NCI-H2107 treated with DMSO at 0.1 percent for 48 hours (cell line): ENCODE results near the gene NCEH1.
"Not testable (repeated sequence)": the region's sequence is repeated elsewhere in the genome, so short reads cannot be mapped to it uniquely, and the experiment has no call there.

Source experiments
- DNase-seq: peaks from one replicate; lab custom pipeline; 2025; ENCODE audit not compliant: unreplicated experiment; lab: John Stamatoyannopoulos, UW

Gene NCEH1

DNA sequence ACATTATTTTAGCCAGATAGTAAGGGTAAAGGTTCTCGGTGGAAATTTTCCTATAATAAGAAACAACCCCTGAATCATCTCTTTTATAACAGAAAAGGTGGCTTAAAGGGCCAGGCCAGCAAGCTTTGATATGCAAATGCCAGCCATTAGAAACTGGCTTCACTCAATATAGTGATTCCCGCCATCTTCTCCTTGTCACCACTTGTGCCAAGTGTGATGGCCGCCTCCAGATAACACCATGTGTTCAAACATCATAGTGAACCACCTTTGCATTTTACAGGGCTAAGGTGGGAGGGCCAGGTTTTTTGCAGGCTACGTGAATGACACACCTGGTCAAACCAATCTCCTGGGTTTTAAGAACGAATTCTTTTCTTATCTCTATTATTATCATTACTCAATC lies 31.3 kb downstream of the NCEH1 start:
- no peak for DNase-seq

DNA sequence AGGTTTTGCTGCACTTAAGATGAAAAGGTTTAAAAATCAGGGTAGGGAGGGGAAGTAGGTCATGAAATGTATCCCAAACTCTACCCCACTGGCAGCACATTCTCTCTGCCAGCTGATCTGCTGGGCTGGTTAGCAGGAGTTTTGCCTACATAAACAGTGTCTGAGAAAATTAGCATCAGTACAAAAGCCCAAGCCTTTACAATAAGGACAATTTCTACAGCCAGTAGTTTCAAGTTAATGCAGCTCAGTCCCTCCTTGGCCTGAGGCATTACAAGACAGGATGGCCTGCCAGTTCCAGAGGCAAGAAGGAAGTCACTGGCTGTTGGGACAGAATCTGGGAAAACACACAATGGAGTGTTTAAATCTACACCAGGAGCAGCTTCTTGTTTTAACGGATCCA lies 32.8 kb downstream of the NCEH1 start:
- DNase-seq = no peak

DNA sequence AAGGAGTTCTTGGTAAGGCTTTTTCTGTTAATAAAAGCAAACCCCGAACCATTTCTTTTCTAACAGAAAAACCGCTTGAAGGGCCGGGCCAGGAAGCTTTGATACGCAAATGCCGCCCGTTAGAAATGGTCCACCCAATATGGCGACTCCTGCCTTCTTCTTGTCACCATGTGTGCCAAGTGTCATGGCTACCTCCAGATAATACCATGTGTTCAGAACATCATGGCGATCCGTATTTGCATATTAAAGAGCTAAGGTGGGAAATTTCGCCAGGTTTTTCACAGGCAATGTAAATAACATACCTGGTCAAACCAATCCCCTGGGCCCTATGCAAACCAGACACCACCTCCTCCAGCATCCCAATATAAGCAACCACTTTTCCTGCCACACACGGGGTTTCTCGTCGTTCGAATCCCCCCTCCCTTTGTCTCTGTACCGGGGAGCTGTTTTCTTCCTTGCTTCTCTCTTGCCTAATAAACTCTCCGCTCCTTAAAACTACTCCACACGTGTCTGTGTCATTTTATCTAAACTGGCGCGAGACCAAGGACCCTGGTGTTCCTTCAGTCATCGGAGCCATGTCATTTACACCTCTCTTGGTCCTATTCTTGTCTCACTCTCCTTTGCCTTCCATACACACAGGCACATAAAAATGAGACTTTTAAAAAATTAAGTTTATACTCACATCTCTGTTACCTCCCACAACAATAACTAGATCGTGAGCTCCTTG lies 34.5 kb downstream of the NCEH1 start:
- no peak for DNase-seq

GRCh38 chr3:172675441-172676193 lies 35.2 kb downstream of the NCEH1 start:
- DNase-seq = peak; percentile 45

DNA sequence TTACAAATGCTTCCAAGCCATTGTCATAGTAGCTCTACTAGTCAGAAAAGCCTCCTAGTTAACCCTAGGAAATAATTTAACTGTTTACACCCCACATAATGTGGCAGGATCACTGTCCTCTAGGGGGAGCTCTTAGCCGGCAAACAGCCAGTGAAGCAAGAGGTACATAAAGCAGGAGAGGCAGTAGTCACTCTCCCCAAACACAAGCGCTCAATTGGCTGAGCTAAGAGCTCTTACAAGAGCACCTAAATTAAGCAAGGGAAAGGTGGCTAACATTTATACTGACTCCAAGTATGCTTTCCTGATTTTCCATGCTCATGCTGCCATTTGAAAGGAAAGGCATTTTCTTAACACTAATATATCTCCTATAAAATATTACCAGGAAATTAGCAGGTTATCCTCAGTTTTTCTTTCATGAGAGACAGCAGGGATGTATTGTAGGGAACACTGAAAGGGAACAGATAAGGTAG lies 37.6 kb downstream of the NCEH1 start:
- peak; percentile 79 for DNase-seq

DNA sequence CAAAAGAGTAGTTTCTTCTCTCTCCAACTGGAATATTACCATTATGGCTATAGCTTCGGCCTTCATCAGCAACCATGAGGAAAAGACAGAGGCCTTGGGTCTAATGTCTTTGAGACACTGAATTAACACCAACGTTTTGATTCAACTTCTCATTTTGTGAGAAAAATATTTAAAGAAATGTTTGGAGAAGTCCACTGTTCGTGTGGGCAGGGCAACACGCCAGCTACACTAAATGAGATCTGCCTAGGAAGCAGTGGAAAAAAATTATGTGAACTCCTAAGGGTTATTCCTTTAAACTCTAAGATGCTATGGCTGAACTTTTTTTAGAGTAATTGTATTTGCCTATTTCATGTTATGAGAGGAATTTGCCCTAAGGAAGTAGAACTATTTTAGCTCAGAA lies 41.8 kb downstream of the NCEH1 start:
- DNase-seq = no peak

DNA sequence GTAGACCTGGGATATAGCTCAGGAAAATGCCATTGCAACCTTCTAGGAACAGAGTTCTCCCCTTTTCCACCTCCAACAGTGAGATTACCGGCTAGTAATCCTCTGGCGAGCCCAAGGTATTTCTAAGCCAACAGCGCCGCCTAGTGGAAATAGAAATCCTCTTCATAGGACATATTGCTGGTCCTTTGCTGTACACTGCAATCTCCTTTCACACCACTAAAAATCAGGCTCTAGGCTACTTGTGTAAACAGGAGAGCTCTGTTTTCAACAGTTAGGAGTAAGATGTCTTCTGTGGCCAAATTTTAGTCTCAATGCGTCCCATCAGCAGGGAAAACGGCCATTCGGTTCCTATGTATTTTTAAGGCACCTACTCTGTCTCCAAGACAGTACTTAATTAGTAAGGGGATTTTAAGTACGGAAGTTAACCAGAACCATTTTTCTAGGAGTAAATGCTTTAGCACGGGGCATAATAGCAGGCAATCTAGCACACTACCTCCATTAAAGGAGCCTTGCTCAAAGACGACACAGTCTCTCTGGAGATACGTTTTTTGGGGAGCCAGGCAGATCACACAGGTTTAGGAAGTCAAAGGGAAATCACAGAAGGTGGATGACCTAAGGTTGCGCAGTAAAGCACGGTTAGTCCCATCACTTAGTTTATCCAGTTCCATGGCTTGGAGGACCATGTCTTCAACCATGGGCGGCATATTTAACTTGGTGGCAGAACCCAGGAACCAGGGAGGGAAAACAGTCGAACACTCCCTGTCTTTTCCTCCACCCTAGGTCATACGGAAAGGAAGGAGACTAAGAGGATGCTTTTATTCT lies 43.8 kb downstream of the NCEH1 start:
- peak; percentile 96 for DNase-seq

GRCh38 chr3:172666181-172666872 lies 44.5 kb downstream of the NCEH1 start:
- no peak for DNase-seq

DNA sequence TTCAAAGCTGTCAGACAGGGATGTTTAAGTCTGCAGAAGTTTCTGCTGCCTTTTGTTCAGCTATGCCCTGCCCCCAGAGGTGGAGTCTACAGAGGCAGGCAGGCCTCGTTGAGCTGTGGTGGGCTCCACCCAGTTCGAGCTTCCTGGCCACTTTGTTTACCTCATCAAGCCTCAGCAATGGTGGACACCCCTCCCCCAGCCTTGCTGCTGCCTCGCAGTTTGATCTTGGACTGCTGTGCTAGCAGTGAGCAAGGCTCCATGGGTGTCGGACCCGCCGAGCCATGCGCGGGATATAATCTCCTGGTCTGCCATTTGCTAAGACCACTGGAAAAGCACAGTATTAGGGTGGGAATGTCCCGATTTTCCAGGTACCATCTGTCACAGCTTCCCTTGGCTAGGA lies 45.4 kb downstream of the NCEH1 start:
- DNase-seq = not testable (repeated sequence)

DNA sequence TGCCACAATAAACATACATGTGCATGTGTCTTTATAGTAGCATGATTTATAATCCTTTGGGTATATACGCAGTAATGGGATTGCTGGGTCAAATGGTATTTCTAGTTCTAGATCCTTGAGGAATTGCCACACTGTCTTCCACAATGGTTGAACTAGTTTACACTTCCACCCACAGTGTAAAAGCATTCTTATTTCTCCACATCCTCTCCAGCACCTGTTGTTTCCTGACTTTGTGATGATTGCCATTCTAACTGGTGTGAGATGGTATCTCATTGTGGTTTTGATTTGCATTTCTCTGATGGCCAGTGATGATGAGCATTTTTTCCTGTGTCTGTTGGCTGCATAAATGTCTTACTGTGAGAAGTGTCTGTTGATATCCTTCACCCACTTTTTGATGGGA lies 50.4 kb downstream of the NCEH1 start:
- DNase-seq = not testable (repeated sequence)

GRCh38 chr3:172659246-172660002 lies 51.4 kb downstream of the NCEH1 start:
- no peak for DNase-seq

DNA sequence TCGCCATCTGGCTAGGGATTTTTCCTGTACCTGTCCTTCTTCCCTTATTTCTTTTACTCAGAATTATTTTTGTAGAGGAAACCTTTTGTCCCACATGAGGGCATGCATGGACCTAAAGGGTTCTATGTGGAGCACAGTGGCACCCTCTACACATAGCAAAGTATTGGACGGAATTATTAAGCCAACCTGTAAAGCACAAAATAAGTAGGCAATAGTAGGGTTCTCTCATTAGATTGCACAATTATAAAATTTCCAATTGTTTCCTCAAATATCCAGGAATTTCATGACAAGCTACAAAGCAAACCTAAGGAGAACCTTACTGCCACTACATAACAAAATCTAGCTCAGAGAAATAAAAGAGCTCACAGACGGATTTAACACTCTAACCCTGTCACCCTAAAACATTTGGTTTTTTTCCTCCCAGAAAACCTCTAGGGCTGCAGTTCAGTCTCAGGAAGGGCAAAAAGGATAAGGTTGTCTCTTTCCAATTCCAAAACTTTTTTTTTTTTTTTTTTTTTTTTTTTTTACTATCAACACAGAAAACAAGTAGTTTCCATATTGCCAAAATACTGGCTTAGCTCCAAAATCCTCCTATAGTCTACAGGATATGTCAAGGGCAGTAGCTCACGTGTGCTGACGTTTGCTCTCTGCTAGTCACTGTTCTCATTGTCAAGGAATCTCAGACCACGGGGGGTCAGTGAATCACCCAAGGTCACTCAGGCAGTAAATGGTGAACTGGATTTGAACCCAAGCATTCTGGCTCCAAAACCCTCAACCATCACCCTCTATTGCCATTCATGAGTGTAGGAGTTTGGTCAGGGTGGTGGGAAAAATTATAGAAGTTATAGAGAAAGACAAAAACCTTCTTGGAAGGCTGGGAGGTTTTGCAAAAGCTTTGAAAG lies 52.3 kb downstream of the NCEH1 start:
- no peak for DNase-seq

DNA sequence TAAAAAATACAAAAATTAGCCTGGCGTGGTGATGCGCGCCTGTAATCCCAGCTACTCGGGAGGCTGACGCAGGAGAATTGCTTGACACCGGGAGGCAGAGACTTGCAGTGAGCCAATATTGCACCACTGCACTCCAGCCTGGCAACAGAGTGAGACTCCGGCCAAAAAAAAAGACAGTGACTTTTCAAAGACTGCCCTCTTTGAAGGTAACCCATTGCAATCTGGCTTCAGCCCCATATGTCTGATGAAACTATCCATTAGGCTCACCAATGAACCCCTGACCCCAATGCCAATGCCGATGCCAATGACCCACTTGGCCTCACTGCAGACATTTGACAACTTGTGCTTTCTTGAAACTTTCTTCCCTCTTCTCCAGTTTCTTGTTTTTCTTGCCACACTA lies 54.3 kb downstream of the NCEH1 start:
- no peak for DNase-seq

- no peak for DNase-seq
These were observed 55.5 kb downstream of the NCEH1 start for GRCh38 chr3:172655388-172655787.

DNA sequence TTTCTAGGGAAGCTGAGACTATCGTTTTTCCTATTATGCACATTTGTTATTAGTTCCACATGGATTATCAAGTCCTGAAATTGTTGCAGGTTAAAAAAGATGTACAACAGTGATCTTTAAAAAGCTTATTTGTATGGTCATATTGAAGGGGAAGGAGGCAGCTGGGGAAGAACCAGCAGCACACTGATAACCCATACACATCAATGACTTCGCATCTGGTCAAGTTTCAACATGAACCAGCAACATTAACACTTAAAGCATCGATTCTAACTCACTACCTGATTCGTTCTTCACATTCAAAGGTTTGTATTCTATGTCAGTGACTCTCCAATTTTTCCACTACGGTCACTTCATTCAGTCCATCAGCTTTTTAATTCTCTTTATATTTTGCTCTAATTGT lies 56.4 kb downstream of the NCEH1 start:
- no peak for DNase-seq

DNA sequence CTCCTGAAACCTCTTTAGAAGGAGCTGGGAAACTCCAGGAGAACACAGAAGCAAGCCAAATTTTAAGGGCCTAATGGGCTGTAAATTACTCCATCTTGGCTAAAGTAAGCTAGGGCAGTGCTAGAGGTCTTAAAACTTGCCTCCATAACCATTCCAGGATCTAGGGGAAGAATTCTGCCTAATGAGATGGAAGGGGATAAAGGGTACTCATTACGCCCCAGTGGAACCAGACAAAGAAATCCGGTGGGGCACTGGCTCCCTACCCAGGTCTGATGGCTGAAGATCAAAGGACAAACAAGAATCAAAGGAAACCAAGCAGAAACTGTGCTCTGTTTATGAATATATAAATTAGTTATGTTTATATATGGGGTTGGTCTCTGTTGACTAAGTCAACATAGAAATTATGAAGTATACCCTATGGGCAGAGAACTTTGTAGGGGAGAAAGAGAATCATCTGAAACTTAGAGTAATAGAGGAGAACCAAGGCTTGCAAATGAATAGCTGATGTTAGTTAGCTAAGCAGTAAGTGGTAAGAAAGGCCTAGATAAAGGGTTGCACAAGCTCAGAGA lies 57.8 kb downstream of the NCEH1 start:
- no peak for DNase-seq

- no peak for DNase-seq
These were observed 58.8 kb downstream of the NCEH1 start for GRCh38 chr3:172651936-172652625.

DNA sequence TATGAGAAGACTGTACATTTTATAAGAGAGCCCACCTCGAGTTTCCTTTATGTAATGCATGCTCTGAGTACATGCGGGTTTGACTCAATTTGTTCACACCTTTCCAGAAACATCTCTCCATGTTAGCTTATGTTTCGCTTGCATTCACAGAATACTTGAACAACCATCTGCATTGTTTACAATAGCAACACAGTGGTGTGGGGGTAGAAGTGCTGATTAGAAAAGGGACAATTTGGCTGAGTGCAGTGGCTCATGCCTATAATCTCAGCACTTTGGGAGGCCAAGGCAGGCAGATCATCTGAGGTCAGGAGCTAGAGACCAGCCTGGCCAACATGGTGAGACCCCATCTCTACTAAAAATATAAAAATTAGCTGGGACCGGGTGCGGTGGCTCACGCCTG lies 60.9 kb downstream of the NCEH1 start:
- DNase-seq = no peak
